HG03457 (cell line): Measurements from ENCODE around the gene GPHB5.
"Not testable (repeated sequence)": the region's sequence is repeated elsewhere in the genome, so short reads cannot be mapped to it uniquely, and the experiment has no call there.

ENCODE experiments used
- ATAC-seq: cut with Tn5 transposase; IDR thresholded peaks from one replicate; pipeline ENCODE4 v1.9.1; 2021; ENCODE audit warnings: moderate number of reproducible peaks; ENCODE audit not compliant: unreplicated experiment

Gene GPHB5, protein sequence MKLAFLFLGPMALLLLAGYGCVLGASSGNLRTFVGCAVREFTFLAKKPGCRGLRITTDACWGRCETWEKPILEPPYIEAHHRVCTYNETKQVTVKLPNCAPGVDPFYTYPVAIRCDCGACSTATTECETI

DNA sequence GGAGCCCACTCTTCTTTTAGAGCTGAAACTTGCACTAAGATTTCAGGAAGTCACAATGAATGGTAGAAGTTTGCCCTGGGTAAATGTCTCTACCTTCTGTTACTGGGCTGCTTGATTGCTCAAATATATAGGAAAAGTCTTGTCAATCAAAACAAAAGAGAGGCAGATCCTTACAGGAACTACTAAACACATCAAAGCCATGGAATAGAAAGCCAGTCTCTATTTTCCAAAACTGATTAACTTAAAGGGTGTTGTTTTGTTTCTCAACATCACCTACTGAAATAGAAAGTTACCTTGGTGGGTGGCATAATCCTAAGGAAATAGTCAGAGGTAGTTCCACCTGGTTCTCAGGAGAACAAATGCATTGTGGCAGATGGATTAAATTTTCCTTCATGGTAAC is at the start of gene GPHB5:
Gene GPHB5, minus strand, starts transcription at position 101 of the 400 bp plus-strand sequence. CDS start 1,086 bp downstream, outside the sequence.
- ATAC-seq, result no peak

DNA sequence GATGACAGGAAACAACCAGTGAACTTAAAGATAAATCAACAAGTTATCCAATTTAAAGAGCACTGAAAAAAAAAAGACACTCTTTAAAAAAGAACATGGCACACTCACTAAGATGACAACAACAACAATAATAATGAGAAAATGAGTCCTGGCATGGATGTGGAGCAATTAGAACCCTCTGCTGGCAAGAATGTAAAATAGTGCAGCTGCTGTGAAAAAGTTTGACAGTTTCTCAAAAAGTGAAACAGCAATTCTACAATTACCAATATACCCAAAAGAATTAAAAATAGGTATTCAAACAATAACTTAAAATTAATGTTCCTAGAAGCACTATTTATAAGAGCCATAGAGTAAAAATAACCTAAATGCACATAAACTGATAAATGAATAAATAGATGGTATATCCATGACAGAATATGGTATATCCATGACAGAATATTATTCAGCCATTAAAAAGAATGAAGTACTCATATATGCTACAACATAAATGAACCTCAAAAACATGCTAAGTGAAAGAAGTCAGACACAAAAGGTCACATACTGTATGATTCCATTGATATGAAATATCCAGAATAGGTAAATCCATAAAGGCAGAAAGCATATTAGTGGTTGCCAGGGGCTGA is 49.1 kb upstream of the GPHB5 start:
- no peak for ATAC-seq

DNA sequence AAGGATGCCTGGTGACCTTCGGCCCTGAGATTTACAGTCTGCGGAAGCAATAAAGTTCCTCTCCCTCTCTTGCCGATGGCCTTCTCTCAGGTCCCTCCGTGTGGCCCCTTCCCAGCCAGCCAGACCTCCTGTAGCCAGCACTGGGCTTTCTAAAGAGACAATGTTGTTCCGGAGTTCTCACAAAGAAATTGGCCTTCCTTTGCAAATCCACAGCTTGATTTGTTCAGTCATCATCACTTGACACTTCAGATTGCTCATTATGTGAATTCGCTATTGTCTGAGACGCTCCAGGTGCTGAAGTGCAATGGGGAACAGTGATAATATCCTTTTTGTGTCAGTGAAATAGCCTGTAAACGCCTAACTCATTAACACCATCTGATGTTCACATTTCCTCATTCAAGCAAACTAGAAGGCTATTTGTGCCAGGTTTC is 43.7 kb upstream of the GPHB5 start:
- ATAC-seq, result no peak

GRCh38 chr14:63361790-63362189 is 43.1 kb upstream of the GPHB5 start:
- ATAC-seq, result no peak

GRCh38 chr14:63357841-63358240 is 39.1 kb upstream of the GPHB5 start:
- no peak for ATAC-seq

GRCh38 chr14:63345826-63346225 is 27.1 kb upstream of the GPHB5 start:
- no peak for ATAC-seq

GRCh38 chr14:63344336-63344735 is 25.6 kb upstream of the GPHB5 start:
- no peak for ATAC-seq

GRCh38 chr14:63343878-63344277 is 25.1 kb upstream of the GPHB5 start:
- no peak for ATAC-seq

DNA sequence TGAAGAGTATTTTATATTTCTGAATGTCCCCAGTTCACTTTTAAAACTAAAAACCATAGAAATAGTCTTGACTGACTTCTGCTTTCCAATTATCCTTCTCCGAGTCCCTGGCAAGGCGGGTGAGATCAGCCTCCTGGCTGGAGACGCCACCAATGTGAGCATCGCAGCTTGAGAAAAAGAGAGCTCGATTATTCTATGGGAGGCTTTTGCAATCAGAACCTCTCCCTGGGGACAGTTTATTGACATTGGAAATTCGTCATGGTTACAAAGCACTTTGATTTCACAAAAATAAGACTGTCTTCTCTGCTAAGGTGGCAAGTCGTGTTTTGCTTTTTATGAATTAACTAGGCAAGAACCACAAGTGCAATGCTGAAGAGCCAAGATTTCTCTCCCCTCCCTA is 23.6 kb upstream of the GPHB5 start:
- no peak for ATAC-seq

DNA sequence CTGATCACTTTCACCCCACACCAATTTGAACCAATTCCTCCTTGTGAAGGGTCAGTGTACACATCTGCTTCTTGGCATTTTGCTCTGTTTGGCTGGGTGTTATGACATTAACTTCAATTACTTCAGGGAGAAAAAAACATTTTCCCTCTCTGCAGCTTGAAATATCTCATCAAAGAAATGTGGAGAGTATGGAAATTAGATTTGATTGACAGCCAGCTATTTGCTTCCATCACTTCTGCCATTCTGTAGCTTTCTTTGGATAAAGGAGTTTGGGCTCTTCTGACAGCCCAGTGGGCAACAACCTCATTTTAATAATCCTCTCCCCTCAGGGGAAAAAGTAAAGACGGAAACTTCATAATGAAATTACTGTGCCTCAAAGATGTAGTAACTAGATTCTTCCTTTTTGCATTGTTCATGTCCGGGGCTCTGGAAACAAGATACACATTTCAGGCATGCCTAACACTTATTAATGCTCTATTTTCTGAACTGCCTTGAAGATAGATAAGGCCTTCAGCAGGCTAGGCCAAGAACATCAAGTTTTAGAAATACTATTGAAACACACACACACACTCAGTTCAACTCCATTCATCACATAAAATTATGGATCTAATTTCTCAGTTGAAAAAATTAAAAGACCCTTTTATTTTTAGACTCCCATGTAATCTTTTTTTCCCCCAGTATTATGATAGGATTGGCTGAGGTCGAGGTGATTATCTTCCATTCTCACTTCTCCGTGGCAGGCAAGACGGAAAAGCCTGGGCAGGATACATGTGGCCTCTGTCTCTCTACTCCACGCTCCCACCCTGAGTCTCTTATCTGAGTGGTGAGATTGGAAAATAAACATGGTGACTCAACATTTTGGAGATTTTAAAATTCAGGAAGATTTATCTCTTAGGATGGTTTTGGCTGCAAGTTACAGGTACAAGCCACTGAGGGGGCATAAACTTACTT is 10.3 kb upstream of the GPHB5 start:
- ATAC-seq, result no peak

DNA sequence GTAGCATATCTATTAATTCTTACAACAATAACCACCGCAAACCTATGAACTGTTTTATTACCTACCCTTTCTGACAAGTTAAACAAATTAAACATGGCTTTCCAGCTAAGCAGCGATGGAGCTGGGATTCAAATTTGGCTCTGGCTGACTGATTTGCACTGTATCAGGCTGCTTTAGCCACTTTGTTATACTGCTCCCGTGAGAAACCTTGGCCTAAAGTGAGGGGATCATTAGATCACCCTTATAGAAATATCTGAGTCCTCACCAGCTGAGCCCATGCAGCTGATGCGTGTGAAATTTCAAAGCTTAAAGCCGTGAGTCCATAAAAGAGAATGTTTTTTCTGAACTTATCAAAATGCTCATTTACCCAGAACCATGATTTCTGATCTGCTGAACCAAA is 8.1 kb upstream of the GPHB5 start:
- no peak for ATAC-seq

DNA sequence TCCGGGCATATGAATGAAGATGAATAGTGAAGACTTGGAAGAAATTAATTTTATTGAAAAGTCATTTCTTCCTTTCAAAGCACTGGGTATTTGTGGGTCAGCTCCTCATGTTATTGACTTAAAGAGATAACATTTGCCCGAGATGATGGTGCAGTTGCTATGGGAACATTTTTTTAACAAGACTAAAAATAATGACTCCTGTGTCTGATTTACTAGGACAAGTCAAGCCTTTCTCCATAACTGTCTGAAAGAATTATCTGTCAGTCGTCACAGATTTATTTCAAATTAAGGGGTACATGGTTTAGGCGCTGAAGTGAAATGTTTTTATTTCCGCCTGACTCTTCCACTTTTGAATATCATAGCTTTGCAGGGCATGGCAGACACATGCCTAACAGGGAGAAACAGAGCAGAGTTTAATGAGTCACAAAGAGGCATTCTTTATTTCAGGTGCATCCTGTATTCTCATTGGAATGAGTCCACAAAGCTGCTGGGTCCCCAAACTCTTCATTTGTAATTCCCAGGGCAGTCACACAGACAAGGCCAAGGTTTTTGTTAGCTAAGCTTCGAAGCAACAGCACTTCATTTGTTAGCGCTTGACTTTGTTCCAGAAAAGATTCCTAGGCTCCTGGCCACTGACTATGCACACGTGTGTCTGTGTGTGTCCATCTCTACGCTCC is 4.3 kb upstream of the GPHB5 start:
- no peak for ATAC-seq

DNA sequence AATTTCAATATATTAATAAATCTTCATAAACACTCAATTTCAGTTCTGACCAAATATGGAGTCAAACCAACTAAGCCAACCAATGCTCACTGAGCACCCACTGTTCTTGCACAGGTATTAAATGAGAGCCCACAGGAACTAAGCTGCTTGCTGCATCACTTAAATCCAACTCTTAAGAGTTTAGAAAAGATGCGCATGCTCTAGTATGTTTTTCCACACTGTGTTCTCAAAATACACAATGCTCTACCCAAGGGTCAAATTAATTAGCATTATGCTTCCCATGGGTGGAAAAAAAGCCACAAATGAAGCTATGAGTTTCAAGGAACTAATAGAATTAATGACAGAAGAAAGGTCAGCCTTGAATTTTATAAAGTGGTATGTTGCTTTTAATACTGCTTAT is 3.7 kb upstream of the GPHB5 start:
- no peak for ATAC-seq

DNA sequence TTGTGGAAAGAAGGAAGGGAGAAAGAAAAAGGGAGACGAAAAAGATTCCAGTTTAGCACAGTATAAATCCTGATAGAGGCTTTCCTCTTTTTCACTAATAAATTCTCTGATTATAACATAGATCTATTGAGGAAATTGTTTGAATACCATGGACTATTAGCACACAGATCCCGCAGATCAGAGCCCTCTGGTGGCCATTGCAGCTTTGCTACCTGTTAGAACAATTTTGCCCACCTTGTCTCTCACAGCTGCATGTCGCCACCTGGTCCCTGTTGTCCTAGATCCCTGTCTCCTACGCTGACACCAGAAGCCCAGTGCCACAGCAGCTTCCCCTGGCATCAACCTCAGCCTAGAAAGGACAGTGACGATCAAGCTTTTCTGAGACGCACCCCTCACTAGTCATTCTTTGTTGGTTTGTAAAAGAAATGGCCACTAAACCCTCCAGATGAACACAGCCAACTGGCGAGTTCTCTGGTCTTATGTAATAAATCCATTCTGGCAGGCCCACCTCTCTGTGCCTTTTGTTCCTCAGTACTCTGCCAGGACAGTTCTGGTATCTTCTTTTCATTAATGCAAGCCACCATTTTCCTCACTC is 9.9 kb downstream of the GPHB5 start:
- no peak for ATAC-seq

DNA sequence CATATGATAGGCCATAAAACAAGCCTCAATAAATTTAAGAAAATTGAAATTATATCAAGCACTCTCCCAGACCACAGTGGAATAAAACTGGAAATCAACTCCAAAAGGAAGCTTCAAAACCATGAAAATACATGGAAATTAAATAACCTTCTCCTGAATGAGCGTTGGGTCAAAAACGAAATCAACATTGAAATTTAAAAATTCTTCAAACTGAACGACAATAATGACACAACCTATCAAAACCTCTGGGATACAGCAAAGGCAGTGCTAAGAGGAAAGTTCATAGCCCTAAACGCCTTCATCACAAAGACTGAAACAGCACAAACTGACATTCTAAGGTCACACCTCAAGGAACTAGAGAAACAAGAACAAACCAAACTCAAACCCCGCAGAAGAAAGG is 14.3 kb downstream of the GPHB5 start:
- ATAC-seq, result not testable (repeated sequence)

DNA sequence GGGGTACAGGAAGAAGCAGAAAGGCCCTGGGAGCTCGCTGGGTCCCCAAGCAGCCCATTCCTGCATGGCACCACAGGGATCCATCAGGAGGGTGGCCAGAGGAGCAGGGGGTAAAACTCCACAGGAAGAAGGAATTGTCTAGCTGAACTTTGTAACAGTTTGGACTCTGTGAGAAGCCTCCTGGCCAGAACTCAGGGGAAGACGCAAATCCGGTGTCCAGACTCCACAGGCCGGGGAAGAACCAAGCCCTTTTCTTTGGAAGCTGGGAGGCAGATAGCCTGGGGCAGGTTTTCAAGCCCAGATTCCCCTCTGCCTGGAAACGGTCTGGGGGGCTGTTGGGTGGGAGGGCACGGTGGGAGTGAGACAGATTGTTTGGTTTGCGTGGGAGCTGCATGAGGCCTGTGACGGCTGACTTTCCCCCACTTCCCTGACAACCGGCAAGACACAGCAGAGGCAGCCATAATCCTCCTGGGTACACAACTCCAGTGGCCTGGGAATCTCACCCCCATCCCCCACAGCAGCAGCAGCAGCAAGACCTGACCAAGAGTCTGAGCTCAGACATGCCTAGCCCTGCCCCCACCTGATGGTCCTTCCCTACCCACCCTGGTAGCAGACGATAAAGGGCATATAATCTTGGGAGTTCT is 16.7 kb downstream of the GPHB5 start:
- no peak for ATAC-seq

DNA sequence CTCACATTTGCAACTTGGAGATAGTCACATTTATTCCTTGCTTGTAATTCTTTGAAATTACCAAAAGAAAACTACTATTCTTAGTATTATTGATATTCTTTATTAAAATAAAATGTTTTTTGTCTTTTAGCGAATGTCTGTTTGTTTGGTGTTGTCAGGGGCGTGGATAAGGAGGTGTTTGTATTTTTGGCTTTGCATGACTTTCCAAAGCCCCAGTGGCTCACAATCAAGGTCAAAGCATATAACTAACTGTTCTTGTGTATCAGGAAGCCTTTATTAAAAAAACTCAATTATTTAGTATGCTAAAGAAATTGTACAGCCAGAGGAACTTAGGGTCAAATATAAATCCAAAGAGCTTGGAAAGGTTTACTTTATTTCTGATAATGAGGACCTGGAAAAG is 17.9 kb downstream of the GPHB5 start:
- ATAC-seq, result no peak

- ATAC-seq, result no peak
These were observed 19.2 kb downstream of the GPHB5 start for GRCh38 chr14:63299351-63300110.

DNA sequence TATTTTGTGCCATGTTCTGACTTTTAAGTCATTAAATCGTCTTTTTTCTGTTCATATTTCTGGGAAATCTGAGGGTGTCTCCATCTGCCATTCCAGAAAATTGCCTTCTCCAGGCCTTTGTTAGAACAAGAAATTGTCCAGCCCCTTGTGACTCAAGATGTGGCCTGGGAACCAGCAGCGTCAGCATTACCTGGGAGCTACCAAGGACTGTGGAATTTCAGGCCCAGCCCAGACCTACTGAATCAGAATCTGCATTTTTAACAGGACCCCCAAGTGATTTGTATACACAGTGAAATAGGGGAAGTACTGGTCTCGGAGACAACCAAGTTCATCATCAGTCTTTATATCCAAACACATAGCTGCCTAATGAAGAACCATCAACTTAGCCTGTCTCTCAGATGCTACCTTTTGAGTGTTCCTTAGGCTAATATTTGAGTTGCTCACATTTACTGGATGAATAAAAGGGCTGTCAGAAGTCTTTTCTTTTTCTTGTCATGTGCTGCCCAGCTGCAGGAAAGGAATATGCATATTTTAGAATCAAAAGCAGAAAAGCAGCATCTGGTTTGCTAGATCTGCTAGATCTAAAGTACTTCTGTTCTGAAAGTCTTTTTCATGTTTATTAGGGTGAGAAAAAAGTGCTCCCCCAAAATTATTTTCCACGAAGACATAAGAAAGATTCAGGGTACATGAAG is 21.2 kb downstream of the GPHB5 start:
- no peak for ATAC-seq
